ENCODE data around the gene RINT1.

The RINT1 gene

DNA sequence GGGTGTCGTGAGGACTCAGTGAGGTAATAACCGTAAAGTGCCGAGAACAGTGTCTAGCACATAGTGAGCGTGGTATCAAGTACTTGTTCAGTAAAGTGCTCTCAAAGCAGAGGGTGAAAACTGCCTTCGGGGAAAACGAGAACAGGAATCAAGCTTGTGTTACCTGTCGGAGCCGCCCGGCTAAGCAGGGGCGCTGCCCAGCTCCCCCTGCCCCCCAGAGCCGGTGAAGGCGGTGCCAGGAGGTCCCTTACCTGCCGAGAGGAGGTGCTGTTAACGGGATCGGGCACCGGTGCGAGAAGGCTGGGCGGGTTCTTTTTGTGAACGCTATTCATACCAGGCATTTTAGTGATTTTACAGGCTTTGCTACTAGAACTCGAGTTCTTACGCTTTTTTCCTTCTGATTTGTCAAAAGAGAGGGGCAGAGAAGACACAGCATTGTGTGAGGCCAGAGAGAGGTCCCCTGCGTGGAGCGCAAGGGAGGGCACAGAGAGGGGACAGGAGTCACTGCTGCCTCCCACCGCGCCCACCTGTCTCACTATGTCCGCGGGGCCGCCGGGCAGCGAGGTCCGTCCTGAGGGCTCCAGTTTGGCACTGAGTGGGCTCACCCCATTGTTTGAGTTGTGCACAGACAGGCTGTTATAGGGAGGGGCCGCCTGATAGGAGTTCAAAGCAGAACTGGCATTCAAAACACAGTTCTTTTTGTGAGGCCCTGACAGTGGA, 81.8 kb downstream of the RINT1 start:
- Histone ChIP-seq H2AFZ (ENCODE audit: low read depth, low read length) (no peak overlapping the region), H3K4me1 (ENCODE audit: low read length) (no peaks in the 10 kb centered on the region), H3K9me3 (ENCODE audit: insufficient read depth, low read length) (no peaks in the 10 kb centered on the region), H3K4me3 (ENCODE audit: low read length) (no peak overlapping the region), H3K9ac (ENCODE audit: low read length) (no peak overlapping the region), H3K4me2 (ENCODE audit: low read length) (no peak overlapping the region), H3K27me3 (ENCODE audit: low read depth, low read length) (no peaks in the 10 kb centered on the region), H3K27ac (ENCODE audit: low read length) (no peak overlapping the region), H3K79me2 (ENCODE audit: low read length) (no peaks in the 10 kb centered on the region), H4K20me1 (ENCODE audit: insufficient read depth, low read length) (no peaks in the 10 kb centered on the region), H3K36me3 (replicated peaks; ENCODE audit: low read depth, low read length) (no peaks in the 10 kb centered on the region)
- TF ChIP-seq EZH2phosphoT487 (IDR thresholded peaks at IDR 0.05; ENCODE audit: low read depth), result no peak
- TF ChIP-seq, protein P1, sequence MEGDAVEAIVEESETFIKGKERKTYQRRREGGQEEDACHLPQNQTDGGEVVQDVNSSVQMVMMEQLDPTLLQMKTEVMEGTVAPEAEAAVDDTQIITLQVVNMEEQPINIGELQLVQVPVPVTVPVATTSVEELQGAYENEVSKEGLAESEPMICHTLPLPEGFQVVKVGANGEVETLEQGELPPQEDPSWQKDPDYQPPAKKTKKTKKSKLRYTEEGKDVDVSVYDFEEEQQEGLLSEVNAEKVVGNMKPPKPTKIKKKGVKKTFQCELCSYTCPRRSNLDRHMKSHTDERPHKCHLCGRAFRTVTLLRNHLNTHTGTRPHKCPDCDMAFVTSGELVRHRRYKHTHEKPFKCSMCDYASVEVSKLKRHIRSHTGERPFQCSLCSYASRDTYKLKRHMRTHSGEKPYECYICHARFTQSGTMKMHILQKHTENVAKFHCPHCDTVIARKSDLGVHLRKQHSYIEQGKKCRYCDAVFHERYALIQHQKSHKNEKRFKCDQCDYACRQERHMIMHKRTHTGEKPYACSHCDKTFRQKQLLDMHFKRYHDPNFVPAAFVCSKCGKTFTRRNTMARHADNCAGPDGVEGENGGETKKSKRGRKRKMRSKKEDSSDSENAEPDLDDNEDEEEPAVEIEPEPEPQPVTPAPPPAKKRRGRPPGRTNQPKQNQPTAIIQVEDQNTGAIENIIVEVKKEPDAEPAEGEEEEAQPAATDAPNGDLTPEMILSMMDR (IDR thresholded peaks at IDR 0.05; ENCODE audit: low read depth, low read length), result no peak

GRCh38 chr7:105614341-105614840, 82.4 kb downstream of the RINT1 start:
- Histone ChIP-seq H3K9ac (ENCODE audit: low read length) (no peak overlapping the region), H2AFZ (ENCODE audit: low read depth, low read length) (no peak overlapping the region), H3K27me3 (ENCODE audit: low read depth, low read length) (no peaks in the 10 kb centered on the region), H3K36me3 (replicated peaks; ENCODE audit: low read depth, low read length) (no peaks in the 10 kb centered on the region), H3K4me1 (ENCODE audit: low read length) (no peaks in the 10 kb centered on the region), H3K9me3 (ENCODE audit: insufficient read depth, low read length) (no peaks in the 10 kb centered on the region), H3K4me3 (ENCODE audit: low read length) (no peak overlapping the region), H3K27ac (ENCODE audit: low read length) (no peak overlapping the region), H3K4me2 (ENCODE audit: low read length) (no peak overlapping the region), H4K20me1 (ENCODE audit: insufficient read depth, low read length) (no peaks in the 10 kb centered on the region), H3K79me2 (ENCODE audit: low read length) (no peaks in the 10 kb centered on the region)
- TF ChIP-seq EZH2phosphoT487 (IDR thresholded peaks at IDR 0.05; ENCODE audit: low read depth), result no peak
- TF ChIP-seq, protein P1 (IDR thresholded peaks at IDR 0.05; ENCODE audit: low read depth, low read length), result no peak
